ENCODE results near the gene ZNF664.

ZNF664 gene

DNA sequence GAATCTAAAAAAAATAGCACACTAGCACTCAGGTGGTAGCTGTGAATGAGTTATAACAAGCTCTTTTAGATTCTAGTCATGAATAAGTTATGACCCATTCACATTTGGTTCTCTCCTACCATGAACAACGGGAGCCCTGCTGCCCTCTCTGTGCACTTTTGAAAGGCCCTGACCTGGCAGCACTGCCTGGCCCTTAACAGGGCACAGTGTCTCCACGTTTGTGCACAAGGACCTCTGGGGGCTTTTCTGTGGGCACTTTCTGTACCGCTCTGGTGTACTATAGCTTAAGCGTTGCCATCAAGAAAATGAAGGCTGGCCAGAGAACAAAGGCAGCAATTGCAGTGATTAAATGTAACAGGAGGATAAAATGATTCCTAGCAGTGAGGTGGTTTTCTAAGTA, 21.5 kb upstream of the ZNF664 start:
- no peak overlapping the region for H3K9ac ChIP-seq (ENCODE audit: low read length)
- H3K36me3 ChIP-seq (ENCODE audit: insufficient read depth, low read length), result no peaks in the 10 kb centered on the region
- no peaks in the 10 kb centered on the region for H3K27me3 ChIP-seq (ENCODE audit: control insufficient read depth in 1 of 2, insufficient read depth in 2 of 2, low read length in 2 of 2)
- H3K27ac ChIP-seq (ENCODE audit: low read depth, low read length), result no peak overlapping the region
- peaks cover 9% of the 10 kb centered on the region for H3K4me1 ChIP-seq (ENCODE audit: insufficient read depth, low read length)
- no peaks in the 10 kb centered on the region for H3K9me3 ChIP-seq (ENCODE audit: low read length)
- H3K4me3 ChIP-seq (ENCODE audit: low read depth in 1 of 2, low read length in 2 of 2), result no peak overlapping the region

DNA sequence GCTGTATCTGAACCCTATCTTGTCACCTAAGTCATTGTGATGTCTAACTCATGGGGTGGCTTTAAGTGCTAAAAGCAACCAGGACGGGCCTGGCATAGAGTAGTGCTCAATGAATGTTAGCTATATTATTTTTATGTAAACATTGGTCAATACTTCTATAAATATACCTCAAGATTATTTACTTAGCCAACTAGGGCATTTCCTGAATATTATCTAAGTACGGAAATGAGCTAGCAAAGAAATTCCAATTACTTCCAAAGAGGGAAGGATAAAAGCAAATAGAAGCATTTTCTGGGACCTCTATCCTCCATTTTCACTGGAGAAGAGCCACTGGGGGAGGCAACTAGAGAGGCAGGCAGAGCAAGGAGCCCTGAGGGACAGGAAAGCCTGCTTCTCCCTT, 21.0 kb upstream of the ZNF664 start:
- H3K9ac ChIP-seq (ENCODE audit: low read length), result no peak overlapping the region
- no peak overlapping the region for H3K4me3 ChIP-seq (ENCODE audit: low read depth in 1 of 2, low read length in 2 of 2)
- no peaks in the 10 kb centered on the region for H3K27me3 ChIP-seq (ENCODE audit: control insufficient read depth in 1 of 2, insufficient read depth in 2 of 2, low read length in 2 of 2)
- H3K27ac ChIP-seq (ENCODE audit: low read depth, low read length), result no peak overlapping the region
- no peaks in the 10 kb centered on the region for H3K9me3 ChIP-seq (ENCODE audit: low read length)
- peaks cover 8% of the 10 kb centered on the region for H3K4me1 ChIP-seq (ENCODE audit: insufficient read depth, low read length)
- H3K36me3 ChIP-seq (ENCODE audit: insufficient read depth, low read length), result no peaks in the 10 kb centered on the region

DNA sequence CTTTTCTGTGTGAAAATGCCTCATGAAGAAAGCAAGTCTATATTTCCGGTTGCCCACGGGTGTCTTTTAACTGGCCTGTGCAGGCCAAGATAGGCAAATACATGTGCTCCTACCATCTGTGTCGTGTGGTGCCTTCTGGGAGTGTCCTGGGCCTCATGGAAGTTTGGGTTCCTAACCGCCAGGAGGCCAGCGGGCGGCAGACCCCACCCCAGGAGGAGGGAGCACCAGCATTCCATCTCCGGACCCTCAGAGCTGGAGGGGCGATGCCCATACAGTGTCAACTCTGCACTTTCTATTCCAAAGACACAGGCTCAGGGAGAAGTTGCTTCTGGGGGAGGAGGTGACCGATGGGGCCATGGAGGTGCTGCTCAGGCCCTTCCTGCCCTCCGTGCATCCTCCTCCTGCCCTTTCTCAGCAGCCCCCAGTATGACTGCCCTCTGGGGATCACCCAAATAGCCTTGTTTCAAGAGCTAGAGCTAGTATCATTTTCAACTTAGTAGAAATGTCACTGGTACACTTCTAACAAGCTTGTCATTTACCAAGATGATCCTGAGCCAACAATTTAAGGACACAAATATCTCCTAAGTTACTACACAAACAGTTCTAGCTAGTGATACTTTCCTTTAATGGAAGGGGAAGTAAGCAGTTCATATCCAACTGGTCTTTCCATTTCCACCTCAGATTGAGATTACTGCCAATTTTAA, 18.2 kb upstream of the ZNF664 start:
- Histone ChIP-seq H3K27ac (ENCODE audit: low read depth, low read length) (no peak overlapping the region), H3K9ac (ENCODE audit: low read length) (no peak overlapping the region), H3K36me3 (ENCODE audit: insufficient read depth, low read length) (no peaks in the 10 kb centered on the region), H3K9me3 (ENCODE audit: low read length) (no peaks in the 10 kb centered on the region), H3K4me3 (ENCODE audit: low read depth in 1 of 2, low read length in 2 of 2) (no peak overlapping the region), H3K27me3 (ENCODE audit: control insufficient read depth in 1 of 2, insufficient read depth in 2 of 2, low read length in 2 of 2) (no peaks in the 10 kb centered on the region), H3K4me1 (ENCODE audit: insufficient read depth, low read length) (peaks cover 11% of the 10 kb centered on the region)

DNA sequence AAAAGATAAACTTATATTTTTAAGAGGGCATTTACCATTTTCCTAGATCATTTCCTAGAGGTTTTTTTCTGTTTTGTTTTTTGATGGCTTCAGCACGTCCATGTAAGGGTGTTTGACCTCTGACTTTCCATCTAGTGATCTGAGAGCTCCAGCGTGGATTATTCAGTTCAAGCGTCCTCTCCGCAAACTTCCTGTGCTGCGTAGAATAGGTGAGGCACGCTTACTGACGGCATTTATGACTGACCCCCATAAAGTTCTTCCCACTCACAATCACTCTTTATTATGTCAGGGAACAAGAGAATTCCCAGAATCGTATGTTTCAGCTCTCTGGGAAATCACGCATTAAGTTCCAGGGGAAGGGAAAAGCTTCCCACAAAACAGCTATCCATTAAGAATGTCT, 16.8 kb upstream of the ZNF664 start:
- Histone ChIP-seq H3K27me3 (ENCODE audit: control insufficient read depth in 1 of 2, insufficient read depth in 2 of 2, low read length in 2 of 2) (no peaks in the 10 kb centered on the region), H3K9ac (ENCODE audit: low read length) (no peak overlapping the region), H3K4me3 (ENCODE audit: low read depth in 1 of 2, low read length in 2 of 2) (no peak overlapping the region), H3K4me1 (ENCODE audit: insufficient read depth, low read length) (peaks cover 11% of the 10 kb centered on the region), H3K27ac (ENCODE audit: low read depth, low read length) (no peak overlapping the region), H3K9me3 (ENCODE audit: low read length) (no peaks in the 10 kb centered on the region), H3K36me3 (ENCODE audit: insufficient read depth, low read length) (peaks cover 7% of the 10 kb centered on the region)

DNA sequence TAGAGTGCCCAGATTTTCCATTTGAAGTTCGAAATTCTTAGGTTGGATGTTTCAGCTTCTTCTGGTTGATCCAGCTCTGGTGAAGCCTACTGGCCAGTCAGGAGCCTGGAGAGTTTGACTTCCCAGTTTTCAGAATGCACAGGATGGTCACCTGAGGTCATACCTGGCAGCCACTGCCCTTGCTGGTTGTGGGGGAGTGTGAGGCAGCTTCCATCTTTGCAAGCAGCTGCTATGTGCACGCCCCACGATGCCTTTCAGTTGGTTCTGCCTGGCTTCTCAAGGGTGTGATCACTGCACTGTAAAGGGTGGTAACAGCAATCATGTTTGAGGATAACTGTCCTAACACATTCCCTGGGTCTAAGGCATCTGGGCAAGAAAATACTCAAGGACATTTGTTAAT, 15.8 kb upstream of the ZNF664 start:
- Histone ChIP-seq H3K4me1 (ENCODE audit: insufficient read depth, low read length) (peaks cover 6% of the 10 kb centered on the region), H3K9ac (ENCODE audit: low read length) (no peak overlapping the region), H3K9me3 (ENCODE audit: low read length) (no peaks in the 10 kb centered on the region), H3K27ac (ENCODE audit: low read depth, low read length) (no peak overlapping the region), H3K36me3 (ENCODE audit: insufficient read depth, low read length) (peaks cover 7% of the 10 kb centered on the region), H3K27me3 (ENCODE audit: control insufficient read depth in 1 of 2, insufficient read depth in 2 of 2, low read length in 2 of 2) (no peaks in the 10 kb centered on the region), H3K4me3 (ENCODE audit: low read depth in 1 of 2, low read length in 2 of 2) (no peak overlapping the region)

DNA sequence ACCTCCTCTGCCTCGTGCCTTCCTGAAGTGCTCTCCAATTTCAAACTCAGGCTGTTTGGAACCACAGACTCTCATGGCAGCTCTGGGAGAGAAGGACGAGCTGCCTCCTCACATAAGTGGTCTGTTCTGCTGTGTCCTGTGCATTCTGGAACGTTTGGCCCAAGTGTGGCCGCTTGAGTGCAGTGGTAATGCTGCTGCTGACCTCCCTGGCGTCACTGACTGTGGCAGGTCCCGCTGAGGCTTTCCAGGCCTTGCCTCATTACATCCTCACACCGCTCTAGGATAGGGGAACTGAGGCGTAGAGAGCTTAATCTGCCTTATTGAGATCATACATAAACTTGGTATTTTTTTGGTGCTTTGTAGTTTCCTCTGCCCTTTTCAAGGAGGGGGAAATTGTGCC, 14.6 kb upstream of the ZNF664 start:
- H3K27me3 ChIP-seq (ENCODE audit: control insufficient read depth in 1 of 2, insufficient read depth in 2 of 2, low read length in 2 of 2), result no peaks in the 10 kb centered on the region
- no peaks in the 10 kb centered on the region for H3K9me3 ChIP-seq (ENCODE audit: low read length)
- no peak overlapping the region for H3K9ac ChIP-seq (ENCODE audit: low read length)
- no peak overlapping the region for H3K4me3 ChIP-seq (ENCODE audit: low read depth in 1 of 2, low read length in 2 of 2)
- H3K4me1 ChIP-seq (ENCODE audit: insufficient read depth, low read length), result peaks cover 3% of the 10 kb centered on the region
- H3K36me3 ChIP-seq (ENCODE audit: insufficient read depth, low read length), result peaks cover 7% of the 10 kb centered on the region
- no peak overlapping the region for H3K27ac ChIP-seq (ENCODE audit: low read depth, low read length)

DNA sequence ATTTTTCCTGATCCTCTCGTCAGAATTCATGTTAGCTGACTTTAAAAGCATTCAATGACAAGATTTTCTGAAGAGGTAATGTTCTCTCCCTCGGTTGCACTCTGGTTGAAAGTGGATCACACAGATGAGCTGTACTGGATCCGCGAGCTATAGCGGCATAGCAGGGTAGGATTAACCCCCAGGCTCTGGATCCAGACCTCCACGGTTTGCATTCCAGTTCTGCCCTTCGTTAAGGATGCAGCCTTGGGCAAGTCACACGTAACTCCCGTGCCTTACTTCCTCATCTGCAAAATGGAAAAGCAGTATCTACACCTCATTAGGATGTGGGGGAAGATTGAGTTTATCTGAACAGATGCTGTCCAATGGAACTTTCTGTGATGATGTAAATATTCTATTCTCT, 14.1 kb upstream of the ZNF664 start:
- Histone ChIP-seq H3K27me3 (ENCODE audit: control insufficient read depth in 1 of 2, insufficient read depth in 2 of 2, low read length in 2 of 2) (no peaks in the 10 kb centered on the region), H3K9ac (ENCODE audit: low read length) (no peak overlapping the region), H3K27ac (ENCODE audit: low read depth, low read length) (no peak overlapping the region), H3K4me3 (ENCODE audit: low read depth in 1 of 2, low read length in 2 of 2) (no peak overlapping the region), H3K36me3 (ENCODE audit: insufficient read depth, low read length) (peaks cover 7% of the 10 kb centered on the region), H3K9me3 (ENCODE audit: low read length) (no peaks in the 10 kb centered on the region), H3K4me1 (ENCODE audit: insufficient read depth, low read length) (peaks cover 3% of the 10 kb centered on the region)

DNA sequence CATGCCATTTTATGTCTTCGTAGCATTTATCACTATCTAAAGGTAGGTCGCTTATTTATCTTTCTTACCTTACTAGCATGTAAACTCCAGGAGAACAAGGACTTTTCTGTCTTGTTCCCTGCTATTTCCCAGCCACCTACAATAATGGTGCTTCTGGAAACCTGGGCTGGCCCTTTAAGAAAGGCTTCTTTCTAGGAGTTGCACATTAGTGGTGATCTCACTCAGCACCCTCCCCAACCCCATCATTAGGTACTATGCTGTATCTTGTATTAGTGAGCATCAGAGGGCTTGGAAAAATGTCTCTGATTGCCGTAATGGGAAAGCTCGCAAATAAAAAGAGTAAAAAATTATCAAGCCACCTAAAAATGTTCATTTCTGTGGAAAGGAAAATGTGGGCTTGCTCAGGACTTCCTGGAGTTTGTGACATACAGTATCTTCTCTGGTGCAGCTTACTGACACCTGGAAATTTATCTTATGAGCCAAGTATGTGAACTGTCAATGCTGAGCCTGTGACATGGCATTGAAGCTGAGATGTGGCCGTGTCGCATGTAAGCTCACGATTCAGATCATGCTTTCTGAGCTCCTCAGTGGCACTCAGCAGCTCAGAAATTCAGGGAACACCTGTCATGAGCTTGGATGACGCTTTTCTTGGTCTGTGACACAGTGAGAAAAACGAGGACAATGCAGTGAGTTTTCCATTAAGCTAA, 12.8 kb upstream of the ZNF664 start:
- H3K4me1 ChIP-seq (ENCODE audit: insufficient read depth, low read length), result peaks cover 3% of the 10 kb centered on the region
- no peak overlapping the region for H3K9ac ChIP-seq (ENCODE audit: low read length)
- H3K27ac ChIP-seq (ENCODE audit: low read depth, low read length), result no peak overlapping the region
- peaks cover 7% of the 10 kb centered on the region for H3K36me3 ChIP-seq (ENCODE audit: insufficient read depth, low read length)
- H3K9me3 ChIP-seq (ENCODE audit: low read length), result no peaks in the 10 kb centered on the region
- H3K4me3 ChIP-seq (ENCODE audit: low read depth in 1 of 2, low read length in 2 of 2), result no peak overlapping the region
- no peaks in the 10 kb centered on the region for H3K27me3 ChIP-seq (ENCODE audit: control insufficient read depth in 1 of 2, insufficient read depth in 2 of 2, low read length in 2 of 2)

DNA sequence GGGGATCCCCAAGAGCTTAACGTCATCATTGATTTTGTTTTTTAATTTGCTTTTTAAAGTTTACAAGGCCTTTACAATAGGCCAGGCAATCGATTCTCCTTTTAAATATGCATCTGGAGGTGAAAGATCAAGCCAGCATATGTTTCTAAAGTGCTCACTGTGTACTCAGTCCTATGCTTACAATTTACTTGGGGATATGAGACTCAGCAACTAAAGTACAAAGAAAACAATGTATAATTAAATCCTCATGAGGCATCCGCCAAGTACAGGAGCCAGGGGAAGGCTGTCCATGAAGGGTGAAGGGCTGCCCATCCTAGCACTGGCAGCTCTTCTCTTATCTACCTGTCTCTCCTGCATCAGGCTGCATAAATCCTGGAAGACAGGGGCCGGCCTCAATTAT, 12.2 kb upstream of the ZNF664 start:
- Histone ChIP-seq H3K4me3 (ENCODE audit: low read depth in 1 of 2, low read length in 2 of 2) (no peak overlapping the region), H3K36me3 (ENCODE audit: insufficient read depth, low read length) (peaks cover 7% of the 10 kb centered on the region), H3K9ac (ENCODE audit: low read length) (no peak overlapping the region), H3K27ac (ENCODE audit: low read depth, low read length) (no peak overlapping the region), H3K9me3 (ENCODE audit: low read length) (no peaks in the 10 kb centered on the region), H3K4me1 (ENCODE audit: insufficient read depth, low read length) (peaks cover 3% of the 10 kb centered on the region), H3K27me3 (ENCODE audit: control insufficient read depth in 1 of 2, insufficient read depth in 2 of 2, low read length in 2 of 2) (no peaks in the 10 kb centered on the region)

DNA sequence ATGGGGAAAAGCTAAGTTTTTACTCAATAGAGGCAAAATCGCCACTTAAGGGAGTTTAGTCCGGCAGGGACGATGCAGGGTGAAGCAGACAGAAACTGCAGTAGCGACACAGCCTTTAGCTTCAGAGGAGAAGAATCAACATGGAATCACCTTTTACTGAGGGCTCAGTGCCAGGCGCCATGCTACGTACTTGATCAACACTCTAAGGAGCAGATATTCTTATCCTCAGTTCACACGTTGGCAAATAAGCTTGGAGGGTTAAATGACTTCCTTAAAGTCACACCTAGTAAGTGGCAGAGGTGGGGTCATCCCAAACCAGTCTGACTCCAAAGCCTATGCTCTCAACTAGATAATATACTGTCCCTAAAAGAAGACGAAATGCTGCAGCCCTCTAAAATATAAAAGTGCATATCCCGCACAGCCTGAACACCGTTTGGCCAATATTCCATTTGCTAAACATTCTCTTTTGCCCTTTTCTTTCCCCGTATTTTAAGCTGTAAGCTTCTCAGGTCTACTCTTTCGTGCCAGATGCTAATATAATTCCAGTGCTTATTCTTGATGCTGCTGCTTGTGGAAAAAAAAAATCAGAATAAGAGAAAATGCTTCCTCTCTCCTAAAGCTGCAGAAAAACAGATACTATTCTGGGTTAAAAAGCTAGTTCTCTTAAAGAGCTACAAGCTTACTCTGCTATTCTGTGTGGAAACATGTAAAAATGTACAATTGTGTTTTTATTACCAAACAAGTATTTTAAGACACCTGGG, 11.2 kb upstream of the ZNF664 start:
- H3K4me1 ChIP-seq (ENCODE audit: insufficient read depth, low read length), result peaks cover 3% of the 10 kb centered on the region
- H3K9ac ChIP-seq (ENCODE audit: low read length), result no peak overlapping the region
- H3K4me3 ChIP-seq (ENCODE audit: low read depth in 1 of 2, low read length in 2 of 2), result no peak overlapping the region

DNA sequence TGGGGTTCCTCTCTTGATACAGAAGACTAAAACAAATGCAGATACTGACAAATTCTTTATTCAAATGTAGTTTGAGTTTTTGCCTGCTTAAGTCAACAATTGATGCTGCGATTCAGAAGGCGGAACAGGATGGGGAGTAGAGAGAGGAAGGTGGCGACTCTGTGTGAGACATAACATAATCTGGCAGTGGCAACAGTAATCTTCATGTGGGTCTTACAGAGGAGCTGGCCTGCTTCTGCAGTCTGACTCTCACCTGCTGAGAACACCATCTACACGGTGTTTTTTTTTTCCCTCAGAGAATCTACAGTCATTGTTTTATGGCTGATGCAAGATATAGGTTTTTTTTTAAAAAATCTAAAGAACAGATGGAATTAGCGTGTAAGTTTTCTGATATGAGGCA, 10.5 kb upstream of the ZNF664 start:
- Histone ChIP-seq H3K4me3 (ENCODE audit: low read depth in 1 of 2, low read length in 2 of 2) (no peak overlapping the region), H3K9ac (ENCODE audit: low read length) (no peak overlapping the region), H3K27ac (ENCODE audit: low read depth, low read length) (no peak overlapping the region), H3K27me3 (ENCODE audit: control insufficient read depth in 1 of 2, insufficient read depth in 2 of 2, low read length in 2 of 2) (no peaks in the 10 kb centered on the region), H3K4me1 (ENCODE audit: insufficient read depth, low read length) (peaks cover 3% of the 10 kb centered on the region), H3K36me3 (ENCODE audit: insufficient read depth, low read length) (peaks cover 7% of the 10 kb centered on the region), H3K9me3 (ENCODE audit: low read length) (no peaks in the 10 kb centered on the region)

More for the DNA sequence above, 11.2 kb upstream of the ZNF664 start:
- H3K9me3 ChIP-seq (ENCODE audit: low read length), result no peaks in the 10 kb centered on the region
- no peaks in the 10 kb centered on the region for H3K27me3 ChIP-seq (ENCODE audit: control insufficient read depth in 1 of 2, insufficient read depth in 2 of 2, low read length in 2 of 2)
- peaks cover 7% of the 10 kb centered on the region for H3K36me3 ChIP-seq (ENCODE audit: insufficient read depth, low read length)
- H3K27ac ChIP-seq (ENCODE audit: low read depth, low read length), result no peak overlapping the region

All from muscle layer of colon (tissue), 2 donors.